ENCODE results near the gene GPR25. TPM values are rescaled to one million over a fixed set of nuclear protein-coding genes. Genes with fewer than 3 reads are reported as not detected.

The GPR25 gene
- polyA plus RNA-seq, 1 donor (not counting 4 experiments of a cell fraction or from before 2014, with no cell fraction given): not detected

- Histone ChIP-seq H3K27ac (ENCODE audit: control insufficient read depth, insufficient read depth, low read length) (no peak overlapping the region), H3K27me3 (ENCODE audit: control insufficient read depth, extremely low read depth, insufficient read depth, low read length) (no peaks in the 10 kb centered on the region), H2AFZ (ENCODE audit: control insufficient read depth, low read length) (no peak overlapping the region), H3K4me3 (ENCODE audit: control insufficient read depth in 2 of 3, extremely low read depth in 1 of 3, insufficient read depth in 2 of 3, low read depth in 1 of 3, low read length in 3 of 3) (no peak overlapping the region), H4K20me1 (ENCODE audit: control insufficient read depth, extremely low read depth, insufficient read depth, low read length) (no peaks in the 10 kb centered on the region), H3K9ac (ENCODE audit: control insufficient read depth, extremely low read depth, insufficient read depth, low read length) (no peak overlapping the region), H3K79me2 (ENCODE audit: control insufficient read depth, insufficient read depth, low read length) (no peaks in the 10 kb centered on the region), H3K36me3 (ENCODE audit: control insufficient read depth in 2 of 2, extremely low read depth in 1 of 2, insufficient read depth in 2 of 2, low read length in 2 of 2) (no peaks in the 10 kb centered on the region), H3K4me2 (ENCODE audit: control insufficient read depth, extremely low read depth, insufficient read depth, low read depth, low read length) (no peak overlapping the region), H3K4me1 (ENCODE audit: control insufficient read depth, extremely low read depth, insufficient read depth, low read length) (peaks cover 12% of the 10 kb centered on the region), H3K9me3 (ENCODE audit: control insufficient read depth, low read depth, low read length) (no peaks in the 10 kb centered on the region), H3K9me1 (ENCODE audit: control insufficient read depth, extremely low read depth, insufficient read depth, low read length) (no peaks in the 10 kb centered on the region)
- DNase-seq (ENCODE audit: low read depth, low spot score) (no peak), FAIRE-seq (no peak)
- TF ChIP-seq CTCF (optimal IDR thresholded peaks at IDR 0.05 in 1 of 3, IDR thresholded peaks at IDR 0.05 in 1 of 3, conservative IDR thresholded peaks at IDR 0.05 in 1 of 3; ENCODE audit: extremely low read depth in 1 of 3, insufficient read depth in 2 of 3, low read length in 3 of 3) (no peak), EZH2 (IDR thresholded peaks at IDR 0.05; ENCODE audit: low read length) (no peak)
- dilution Hi-C loops (cut with MboI; ENCODE audit: extremely low pct_ligation_motif_present, low sequenced_read_pairs): no loop called here
These were observed 48.9 kb downstream of the GPR25 start for GRCh38 chr1:200921571-200922110.

DNA sequence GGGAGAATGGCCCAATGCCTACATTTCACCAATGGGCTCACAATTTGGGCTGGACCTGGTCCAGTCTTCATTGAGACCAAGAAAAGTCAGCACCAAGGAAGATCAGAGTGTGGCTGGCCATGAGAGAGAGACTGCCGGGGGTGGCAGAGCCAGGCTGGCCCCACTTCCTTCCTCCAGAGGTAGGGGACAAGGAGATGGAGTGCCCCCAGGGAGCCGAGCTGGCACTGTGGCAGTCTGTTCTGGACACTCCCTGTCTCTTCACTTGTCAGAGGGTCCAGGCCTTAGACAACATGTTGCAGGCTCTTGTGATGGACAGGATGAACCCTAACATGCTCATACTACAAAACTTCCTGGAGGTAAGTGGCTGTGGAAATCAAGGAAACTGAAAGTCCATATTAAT, 49.6 kb downstream of the GPR25 start:
- H3K27me3 ChIP-seq (ENCODE audit: control insufficient read depth, extremely low read depth, insufficient read depth, low read length): no peaks in the 10 kb centered on the region

More for the DNA sequence above, 49.6 kb downstream of the GPR25 start:
- Histone ChIP-seq H3K9ac (ENCODE audit: control insufficient read depth, extremely low read depth, insufficient read depth, low read length) (no peak overlapping the region), H3K4me1 (ENCODE audit: control insufficient read depth, extremely low read depth, insufficient read depth, low read length) (peaks cover 4% of the 10 kb centered on the region), H3K27ac (ENCODE audit: control insufficient read depth, insufficient read depth, low read length) (no peak overlapping the region), H3K4me3 (ENCODE audit: control insufficient read depth in 2 of 3, extremely low read depth in 1 of 3, insufficient read depth in 2 of 3, low read depth in 1 of 3, low read length in 3 of 3) (no peak overlapping the region), H3K4me2 (ENCODE audit: control insufficient read depth, extremely low read depth, insufficient read depth, low read depth, low read length) (no peak overlapping the region), H4K20me1 (ENCODE audit: control insufficient read depth, extremely low read depth, insufficient read depth, low read length) (no peaks in the 10 kb centered on the region), H2AFZ (ENCODE audit: control insufficient read depth, low read length) (no peak overlapping the region), H3K9me3 (ENCODE audit: control insufficient read depth, low read depth, low read length) (no peaks in the 10 kb centered on the region), H3K79me2 (ENCODE audit: control insufficient read depth, insufficient read depth, low read length) (no peaks in the 10 kb centered on the region), H3K36me3 (ENCODE audit: control insufficient read depth in 2 of 2, extremely low read depth in 1 of 2, insufficient read depth in 2 of 2, low read length in 2 of 2) (no peaks in the 10 kb centered on the region), H3K9me1 (ENCODE audit: control insufficient read depth, extremely low read depth, insufficient read depth, low read length) (no peaks in the 10 kb centered on the region)
- dilution Hi-C loops (cut with MboI; ENCODE audit: extremely low pct_ligation_motif_present, low sequenced_read_pairs): no loop called here
- no peak for FAIRE-seq
- no peak for TF ChIP-seq CTCF (optimal IDR thresholded peaks at IDR 0.05 in 1 of 3, IDR thresholded peaks at IDR 0.05 in 1 of 3, conservative IDR thresholded peaks at IDR 0.05 in 1 of 3; ENCODE audit: extremely low read depth in 1 of 3, insufficient read depth in 2 of 3, low read length in 3 of 3)
- no peak for TF ChIP-seq EZH2 (IDR thresholded peaks at IDR 0.05; ENCODE audit: low read length)
- no peak for DNase-seq (ENCODE audit: low read depth, low spot score)

Measured in keratinocyte (primary cell).